NCI-H146 treated with DMSO at 0.1 percent for 48 hours (cell line): Measurements from ENCODE around the gene TRAPPC12.
"Not testable (repeated sequence)": the region's sequence is repeated elsewhere in the genome, so short reads cannot be mapped to it uniquely, and the experiment has no call there.

ENCODE experiments used
- DNase-seq: peaks from one replicate; lab custom pipeline; 2025; ENCODE audit not compliant: unreplicated experiment; lab: John Stamatoyannopoulos, UW

Gene TRAPPC12

GRCh38 chr2:3368261-3368722, 11.2 kb upstream of the TRAPPC12 start:
- DNase-seq = no peak

GRCh38 chr2:3369340-3370181, 9.9 kb upstream of the TRAPPC12 start:
- not testable (repeated sequence) for DNase-seq

GRCh38 chr2:3376821-3377220, 2.7 kb upstream of the TRAPPC12 start:
- no peak for DNase-seq

GRCh38 chr2:3377279-3377611, 2.2 kb upstream of the TRAPPC12 start:
- DNase-seq = no peak

DNA sequence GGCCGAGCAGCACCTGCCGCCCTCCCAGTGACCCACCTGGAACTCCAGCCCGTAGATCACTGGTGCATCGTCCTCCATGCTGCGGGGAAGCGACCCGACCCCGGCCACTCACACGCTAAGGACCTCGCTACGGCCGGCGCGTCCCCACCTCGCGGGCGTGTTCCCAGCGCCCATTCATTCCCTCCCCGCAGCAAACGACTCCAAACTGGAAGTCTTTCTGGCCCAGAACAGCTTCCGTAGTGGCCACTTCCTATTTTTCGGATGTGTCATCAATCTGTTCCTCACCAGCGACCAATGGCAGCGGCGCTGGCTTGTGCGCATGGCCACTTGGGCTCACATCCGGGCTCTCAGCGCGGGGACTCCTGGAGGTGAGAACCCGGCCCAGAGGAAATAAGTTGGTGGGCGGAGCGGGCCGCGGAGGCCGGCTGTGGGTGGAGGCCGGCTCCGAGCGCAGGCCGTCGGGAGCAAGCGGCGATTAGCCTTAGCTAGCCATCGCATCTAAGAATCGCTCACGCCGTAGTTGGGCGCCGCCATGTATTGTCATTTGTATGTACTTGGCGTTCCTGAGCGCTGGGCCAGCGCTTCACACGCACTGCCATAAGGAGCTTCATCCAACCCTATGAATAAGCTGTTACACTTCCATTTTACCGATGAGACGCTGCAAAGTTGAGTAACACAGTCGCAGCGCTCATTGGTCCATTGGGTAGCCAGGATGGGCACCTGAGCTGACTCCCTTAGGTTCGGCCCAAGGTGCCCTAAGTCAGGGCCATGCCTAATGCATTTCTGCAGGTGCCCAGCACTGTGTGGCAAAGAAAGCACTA, 1.7 kb upstream of the TRAPPC12 start, which contains the start of gene EIPR1:
TSS of gene EIPR1 (minus strand) at position 207 of the 821 bp plus-strand sequence. CDS start at position 78, 129 bp downstream.
- peak; percentile 94 for DNase-seq

GRCh38 chr2:3379339-3379646, 201 bp upstream of the TRAPPC12 start:
- DNase-seq = no peak

DNA sequence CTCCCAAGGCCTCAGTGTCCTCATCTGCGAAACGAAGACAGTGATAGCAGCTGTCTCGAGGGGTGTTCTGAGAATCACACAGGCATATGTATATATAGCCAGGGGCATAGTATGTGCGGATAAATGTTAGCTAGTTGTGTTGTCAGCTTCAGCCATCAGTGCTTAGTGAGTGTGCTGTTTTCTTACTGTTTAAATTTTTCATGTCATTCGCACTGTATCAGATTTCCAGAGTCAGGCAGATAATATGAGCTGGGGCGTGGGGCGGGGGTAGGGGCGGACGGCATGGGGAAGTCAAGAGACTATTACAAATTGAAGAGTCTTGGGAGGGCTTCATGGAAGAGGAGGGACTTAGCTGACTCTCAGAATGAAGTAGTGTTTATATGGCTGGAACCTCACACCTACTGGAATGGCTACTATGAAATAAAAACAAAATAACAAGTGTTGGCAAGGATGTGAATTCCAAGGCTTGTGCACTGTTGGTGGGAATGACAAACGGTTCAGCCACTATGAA, 7.0 kb downstream of the TRAPPC12 start:
- DNase-seq = no peak

GRCh38 chr2:3387011-3387410, 7.5 kb downstream of the TRAPPC12 start:
- no peak for DNase-seq

DNA sequence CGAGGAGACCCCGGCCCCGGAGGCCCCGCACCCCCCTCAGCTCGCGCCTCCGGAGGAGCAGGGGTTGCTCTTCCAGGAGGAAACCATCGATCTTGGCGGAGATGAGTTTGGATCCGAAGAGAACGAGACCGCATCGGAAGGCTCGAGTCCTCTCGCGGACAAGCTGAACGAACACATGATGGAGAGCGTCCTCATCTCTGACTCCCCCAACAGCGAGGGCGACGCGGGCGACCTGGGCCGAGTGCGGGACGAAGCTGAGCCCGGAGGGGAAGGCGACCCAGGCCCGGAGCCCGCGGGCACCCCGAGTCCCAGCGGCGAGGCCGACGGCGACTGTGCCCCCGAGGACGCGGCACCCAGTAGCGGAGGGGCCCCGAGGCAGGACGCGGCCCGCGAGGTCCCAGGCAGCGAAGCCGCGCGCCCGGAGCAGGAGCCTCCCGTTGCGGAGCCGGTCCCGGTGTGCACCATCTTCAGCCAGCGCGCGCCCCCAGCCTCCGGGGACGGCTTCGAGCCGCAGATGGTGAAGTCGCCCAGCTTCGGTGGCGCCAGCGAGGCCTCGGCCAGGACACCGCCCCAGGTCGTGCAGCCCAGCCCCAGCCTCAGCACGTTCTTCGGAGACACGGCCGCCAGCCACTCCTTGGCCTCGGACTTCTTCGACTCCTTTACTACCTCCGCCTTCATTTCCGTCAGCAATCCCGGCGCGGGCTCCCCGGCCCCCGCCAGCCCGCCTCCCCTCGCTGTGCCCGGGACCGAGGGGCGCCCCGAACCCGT, 8.3 kb downstream of the TRAPPC12 start:
- no peak for DNase-seq

DNA sequence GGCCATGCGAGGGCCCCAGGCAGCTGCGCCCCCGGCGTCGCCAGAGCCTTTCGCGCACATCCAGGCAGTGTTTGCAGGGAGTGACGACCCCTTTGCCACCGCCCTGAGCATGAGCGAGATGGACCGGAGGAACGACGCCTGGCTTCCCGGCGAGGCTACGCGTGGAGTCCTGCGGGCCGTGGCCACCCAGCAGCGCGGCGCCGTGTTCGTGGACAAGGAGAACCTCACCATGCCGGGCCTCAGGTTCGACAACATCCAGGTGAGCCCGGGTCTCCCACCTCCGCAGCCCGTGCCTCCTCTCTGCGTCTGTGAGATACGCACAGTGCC, 8.9 kb downstream of the TRAPPC12 start:
- no peak for DNase-seq

GRCh38 chr2:3389193-3389592, 9.7 kb downstream of the TRAPPC12 start:
- no peak for DNase-seq

GRCh38 chr2:3390041-3390440, 10.5 kb downstream of the TRAPPC12 start:
- no peak for DNase-seq

DNA sequence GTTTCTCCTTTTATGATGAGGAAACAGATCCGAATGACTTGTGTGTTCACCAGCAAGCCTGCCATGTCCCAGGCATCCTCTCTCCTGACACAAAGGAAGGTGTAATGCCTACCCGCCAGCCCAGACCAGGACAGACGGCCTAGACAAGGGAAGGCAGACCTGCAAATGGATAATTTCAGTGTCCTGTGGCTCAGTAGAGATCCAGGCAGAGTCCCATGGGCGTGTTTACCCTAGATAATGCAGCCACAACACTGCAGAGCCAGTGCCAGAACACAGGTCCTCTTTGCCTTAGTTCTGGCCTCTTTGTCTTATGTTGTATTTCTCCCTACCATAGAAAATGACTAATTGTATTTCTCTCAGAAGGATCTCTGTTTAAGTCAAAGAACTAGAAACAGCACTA, 12.7 kb downstream of the TRAPPC12 start:
- no peak for DNase-seq

- DNase-seq = no peak
Measured at GRCh38 chr2:3396920-3397559, 17.5 kb downstream of the TRAPPC12 start.

DNA sequence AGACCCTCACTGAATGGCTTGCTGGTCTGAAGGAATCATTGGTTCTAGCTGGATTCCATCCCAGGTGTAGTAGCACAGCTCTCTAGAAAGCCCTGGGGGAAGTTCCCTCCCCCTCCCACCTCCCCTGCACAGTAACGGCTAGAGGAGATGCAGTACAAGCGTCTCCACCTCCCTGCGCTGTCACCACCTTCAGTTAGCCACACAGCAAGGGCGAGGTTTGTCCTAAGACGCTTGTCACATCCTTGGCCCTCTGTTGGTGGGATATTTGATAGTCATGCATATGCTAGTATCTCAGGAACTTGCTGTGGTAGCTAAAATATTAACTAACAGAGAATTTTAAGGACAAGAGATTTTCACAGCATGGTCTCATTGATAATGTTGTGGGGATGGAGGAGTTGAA, 19.4 kb downstream of the TRAPPC12 start:
- DNase-seq = no peak

GRCh38 chr2:3399381-3399780, 19.9 kb downstream of the TRAPPC12 start:
- DNase-seq = no peak

DNA sequence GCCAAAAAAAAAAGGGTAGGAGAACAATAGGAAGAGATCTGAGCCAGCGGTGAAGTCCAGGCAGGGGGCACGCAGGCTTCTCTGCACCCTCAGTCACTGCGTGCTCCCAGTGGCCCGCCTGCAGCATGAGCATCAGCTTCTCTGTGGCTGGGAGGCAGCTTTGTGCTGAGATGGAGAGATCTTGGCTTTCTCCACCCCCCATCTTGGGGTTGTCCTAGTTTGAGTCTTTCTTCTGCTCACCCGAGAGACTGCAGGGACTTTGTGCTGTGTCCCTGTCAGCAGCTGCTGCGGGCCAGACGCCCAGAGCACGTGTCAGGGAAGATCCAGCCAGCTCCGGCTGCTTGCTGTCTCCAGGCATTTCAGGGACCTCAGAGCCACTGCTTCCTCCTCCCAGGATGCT, 20.3 kb downstream of the TRAPPC12 start:
- no peak for DNase-seq

DNA sequence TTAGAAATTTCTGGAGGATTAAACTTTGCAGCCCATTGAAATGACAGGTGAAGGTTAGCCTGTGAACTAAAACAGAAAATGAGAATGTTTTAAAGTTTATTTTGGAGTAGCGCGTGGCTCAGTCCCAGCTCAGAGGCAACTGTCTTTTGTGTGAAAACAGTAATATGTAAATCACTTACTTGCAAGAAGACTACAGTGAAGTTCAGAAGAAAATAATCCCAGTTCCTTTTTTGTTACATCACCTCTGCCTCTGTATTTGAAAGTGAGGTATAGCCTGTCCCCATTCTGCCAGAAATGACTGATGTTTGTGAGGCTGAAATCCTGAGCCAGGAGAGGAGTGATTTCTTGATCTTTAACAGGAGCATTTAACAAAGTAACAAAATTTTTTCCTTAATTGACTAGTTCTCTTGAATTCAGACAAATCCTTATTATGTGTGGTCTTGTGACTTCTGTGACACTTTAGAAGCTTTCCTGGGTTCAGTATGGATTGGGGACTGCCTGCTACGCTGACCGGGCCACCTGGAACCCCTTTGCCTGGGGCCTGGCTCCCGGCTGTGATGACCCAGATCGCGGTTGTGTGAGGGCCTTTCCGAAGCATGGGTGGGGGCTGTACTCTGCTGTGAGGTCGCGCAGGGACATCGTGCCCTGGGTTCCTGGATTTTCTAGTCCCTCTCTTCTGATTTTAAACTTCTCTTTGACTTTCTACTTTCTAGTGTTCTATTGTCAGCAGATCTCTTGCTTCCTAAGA, 24.3 kb downstream of the TRAPPC12 start:
- no peak for DNase-seq

DNA sequence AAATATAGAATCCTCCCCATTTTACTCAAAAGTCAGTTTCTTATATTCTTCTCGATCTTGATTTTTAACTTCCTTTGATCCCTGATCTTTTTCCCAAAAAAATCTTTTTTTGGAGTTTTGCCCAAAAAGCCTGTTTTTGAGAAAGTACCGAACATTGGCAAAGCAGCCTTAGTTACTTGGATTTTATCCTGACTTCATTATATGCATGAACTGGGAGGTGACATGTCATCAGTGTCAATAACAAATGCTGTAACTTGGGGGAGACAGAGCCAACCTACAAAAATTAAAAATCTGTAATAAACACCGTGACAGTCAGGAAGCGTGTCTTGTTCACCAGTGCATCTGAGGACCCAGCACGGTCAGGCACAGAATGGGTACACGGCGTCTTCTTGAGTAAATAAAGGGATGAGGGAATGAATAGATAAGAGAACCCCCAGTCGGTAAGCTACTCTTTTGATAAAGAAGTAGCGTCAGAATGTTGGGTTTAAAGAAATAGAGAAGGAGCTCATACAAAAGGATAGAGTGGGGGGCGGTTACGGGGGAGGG, 24.9 kb downstream of the TRAPPC12 start:
- no peak for DNase-seq

GRCh38 chr2:3405307-3405706, 25.8 kb downstream of the TRAPPC12 start:
- no peak for DNase-seq
